GM21447 (cell line): ENCODE results near the gene SOS1.
A peak's percentile ranks its signal among the peaks of the same experiment; 100 is the strongest.
"Not testable (repeated sequence)": the region's sequence is repeated elsewhere in the genome, so short reads cannot be mapped to it uniquely, and the experiment has no call there.

Source experiments
- ATAC-seq: cut with Tn5 transposase; IDR thresholded peaks from one replicate; pipeline ENCODE4 v1.9.1; 2021; ENCODE audit not compliant: unreplicated experiment

Gene SOS1

GRCh38 chr2:39107724-39108273, 13.1 kb downstream of the SOS1 start:
- ATAC-seq, result no peak

- no peak for ATAC-seq
Observed at GRCh38 chr2:39107156-39107555, 13.7 kb downstream of the SOS1 start.

- peak; percentile 64 for ATAC-seq
Observed at GRCh38 chr2:39099870-39100728, 20.8 kb downstream of the SOS1 start.

GRCh38 chr2:39099310-39099869, 21.5 kb downstream of the SOS1 start:
- ATAC-seq, result no peak

- no peak for ATAC-seq
Observed at GRCh38 chr2:39095624-39096023, 25.2 kb downstream of the SOS1 start.

- ATAC-seq, result peak; percentile 85
Observed at GRCh38 chr2:39094717-39095363, 26.0 kb downstream of the SOS1 start.

GRCh38 chr2:39093218-39093898, 27.5 kb downstream of the SOS1 start:
- ATAC-seq, result peak; percentile 48

- ATAC-seq, result no peak
Observed at GRCh38 chr2:39091543-39091942, 29.3 kb downstream of the SOS1 start.

- no peak for ATAC-seq
Observed at GRCh38 chr2:39091063-39091462, 29.8 kb downstream of the SOS1 start.

- ATAC-seq, result no peak
Observed at GRCh38 chr2:39080152-39080551, 40.7 kb downstream of the SOS1 start.

GRCh38 chr2:39069890-39070465, 50.9 kb downstream of the SOS1 start:
- ATAC-seq, result no peak

GRCh38 chr2:39069136-39069515, 51.7 kb downstream of the SOS1 start:
- ATAC-seq, result no peak

GRCh38 chr2:39068299-39069135, 52.3 kb downstream of the SOS1 start:
- ATAC-seq, result no peak

- no peak for ATAC-seq
Observed at GRCh38 chr2:39065616-39066015, 55.2 kb downstream of the SOS1 start.

GRCh38 chr2:39062320-39062719, 58.5 kb downstream of the SOS1 start:
- ATAC-seq, result no peak

- ATAC-seq, result no peak
Observed at GRCh38 chr2:39061280-39061679, 59.6 kb downstream of the SOS1 start.

- no peak for ATAC-seq
Observed at GRCh38 chr2:39059366-39059952, 61.4 kb downstream of the SOS1 start.

- ATAC-seq, result no peak
Observed at GRCh38 chr2:39058101-39058500, 62.8 kb downstream of the SOS1 start.

GRCh38 chr2:39052665-39053064, 68.2 kb downstream of the SOS1 start:
- not testable (repeated sequence) for ATAC-seq

- no peak for ATAC-seq
Observed at GRCh38 chr2:39050109-39050508, 70.7 kb downstream of the SOS1 start.
